Epidermal melanocyte (primary cell): ENCODE measurements around the gene MYH10.
"Not testable (repeated sequence)": the region's sequence is repeated elsewhere in the genome, so short reads cannot be mapped to it uniquely, and the experiment has no call there.

ENCODE experiments used
- DNase-seq: peaks from one replicate; pipeline ENCODE4 v3.0.0; 2011; ENCODE audit warnings: low spot score; ENCODE audit not compliant: insufficient read length

The MYH10 gene

DNA sequence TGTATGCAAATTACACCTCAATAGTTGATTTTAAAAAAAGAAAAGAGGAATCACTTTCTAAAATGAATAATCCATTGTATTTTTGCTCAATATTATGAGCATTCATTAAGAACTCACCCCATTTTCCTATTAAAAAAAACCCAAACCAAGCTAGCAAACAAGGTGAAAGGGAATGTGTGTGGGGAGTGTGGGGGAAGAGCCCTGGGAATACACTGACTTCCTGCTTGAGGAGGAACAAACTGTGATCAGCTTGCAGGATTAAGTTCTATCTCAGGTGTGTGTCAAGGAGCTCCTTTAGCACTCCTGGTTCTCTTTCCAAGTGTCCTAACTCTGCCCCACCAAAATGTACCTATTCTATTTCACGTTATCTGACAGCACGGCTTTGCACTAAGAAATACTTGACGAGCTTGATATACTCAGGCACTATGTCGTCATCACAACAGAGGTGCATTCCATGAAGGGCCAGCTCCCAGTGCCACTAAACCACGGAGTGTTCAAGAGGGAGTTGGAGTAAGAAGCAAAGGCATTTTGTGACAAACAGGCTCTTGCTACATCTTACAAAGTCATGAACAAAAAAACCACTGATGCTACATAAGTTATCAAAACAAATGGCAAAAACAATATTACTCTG lies 73.2 kb downstream of the MYH10 start:
- no peak for DNase-seq

- no peak for DNase-seq
Observed at GRCh38 chr17:8556074-8556473, 74.5 kb downstream of the MYH10 start.

DNA sequence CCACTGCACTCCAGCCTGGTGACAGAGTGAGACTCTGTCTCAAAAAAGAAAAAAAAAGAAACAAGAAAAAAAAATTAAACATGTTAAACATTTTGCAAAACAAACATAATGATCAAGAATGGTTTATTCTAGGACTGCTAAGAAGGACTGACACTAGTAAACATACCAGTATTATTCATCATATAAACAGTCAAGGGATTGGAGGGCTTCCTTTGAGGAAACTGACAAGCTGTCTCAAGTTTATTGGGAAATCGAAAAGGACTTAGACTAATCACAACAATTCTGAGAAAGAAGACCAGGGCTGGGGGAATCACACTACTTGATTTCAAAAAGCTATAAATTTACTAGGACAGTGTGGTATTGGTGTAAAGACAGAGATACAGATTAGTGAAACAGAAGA lies 75.5 kb downstream of the MYH10 start:
- DNase-seq: no peak

GRCh38 chr17:8552577-8553320 lies 77.8 kb downstream of the MYH10 start:
- no peak for DNase-seq

GRCh38 chr17:8542599-8543502 lies 87.7 kb downstream of the MYH10 start:
- no peak for DNase-seq

- DNase-seq: not testable (repeated sequence)
Observed at GRCh38 chr17:8539976-8540375, 90.5 kb downstream of the MYH10 start.

- no peak for DNase-seq
Observed at GRCh38 chr17:8537734-8538133, 92.8 kb downstream of the MYH10 start.

DNA sequence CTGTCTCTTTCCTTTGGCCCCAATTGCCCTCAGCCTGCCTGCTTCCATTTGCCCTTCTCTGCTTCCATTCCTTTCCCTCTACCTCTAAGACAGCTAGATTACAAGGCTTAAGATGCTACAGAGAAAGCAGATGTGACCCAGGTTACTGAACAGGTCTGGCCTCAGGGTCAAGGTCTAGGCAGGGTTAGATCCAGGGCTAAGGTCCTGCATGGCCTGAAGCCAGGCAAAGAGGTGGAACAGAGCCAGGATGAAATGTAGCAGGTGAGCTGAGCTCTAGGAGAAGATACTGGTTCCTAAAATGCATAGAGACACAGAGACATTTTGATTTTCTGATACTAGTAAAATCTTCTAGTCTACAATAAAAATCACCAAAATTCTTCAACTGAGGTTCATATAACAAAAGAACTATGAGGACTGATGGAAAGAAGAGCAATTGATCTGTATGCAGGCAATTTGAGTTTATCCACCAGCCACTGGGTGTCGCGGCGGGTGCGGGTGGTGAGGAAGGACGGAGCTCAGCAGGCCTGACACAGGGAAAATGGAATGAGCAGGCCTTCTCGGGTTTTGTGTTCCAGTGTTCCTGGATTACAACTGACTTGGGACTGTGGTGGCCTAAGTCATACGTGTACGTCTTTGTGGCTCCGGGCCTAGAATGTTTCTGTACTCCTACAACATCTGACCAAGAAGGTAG lies 95.9 kb downstream of the MYH10 start:
- no peak for DNase-seq

GRCh38 chr17:8532021-8532420 lies 98.5 kb downstream of the MYH10 start:
- no peak for DNase-seq

GRCh38 chr17:8522577-8522976 lies 107.9 kb downstream of the MYH10 start:
- DNase-seq: no peak

- DNase-seq: no peak
Observed at GRCh38 chr17:8520981-8521380, 109.5 kb downstream of the MYH10 start.

DNA sequence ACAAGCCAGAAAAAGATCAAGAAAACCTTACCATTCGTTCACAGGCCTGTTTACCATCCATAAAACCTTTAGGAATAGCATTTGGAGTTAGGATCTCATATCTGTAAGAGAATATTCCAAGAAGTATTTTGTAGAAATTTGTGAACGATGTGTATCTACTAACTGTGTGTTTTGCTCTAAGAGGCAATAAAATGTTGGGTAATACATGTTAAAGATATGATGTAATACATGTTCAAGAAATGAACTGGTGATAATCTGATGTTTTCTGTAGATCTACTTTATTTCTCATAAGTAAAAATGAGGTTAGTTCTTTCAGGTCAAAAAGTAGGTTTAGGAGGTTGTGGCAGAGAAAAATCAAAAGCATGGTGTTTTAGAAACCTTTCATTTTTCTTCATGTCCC lies 111.7 kb downstream of the MYH10 start:
- DNase-seq: no peak

DNA sequence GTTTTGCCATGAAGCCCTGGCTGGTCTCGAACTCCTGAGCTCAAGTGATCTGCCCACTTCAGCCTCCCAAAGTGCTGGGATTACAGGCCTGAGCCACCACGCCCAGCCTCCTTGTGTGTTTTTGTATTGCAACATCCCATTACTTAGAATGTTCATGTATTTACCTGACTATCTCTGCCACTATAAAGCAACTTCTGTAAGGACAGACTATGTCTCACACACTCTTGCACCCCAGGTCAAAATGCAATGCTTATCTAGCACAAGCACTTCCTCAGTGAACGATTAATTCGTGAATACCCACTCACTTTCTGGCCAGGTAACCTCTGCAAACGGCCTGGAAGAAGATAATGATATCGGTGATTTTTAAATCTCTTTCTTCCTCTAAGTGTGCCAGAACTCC lies 112.2 kb downstream of the MYH10 start:
- DNase-seq: no peak

GRCh38 chr17:8514801-8515200 lies 115.7 kb downstream of the MYH10 start:
- DNase-seq: no peak

GRCh38 chr17:8506145-8506544 lies 124.4 kb downstream of the MYH10 start:
- DNase-seq: no peak

GRCh38 chr17:8504460-8505207 lies 125.9 kb downstream of the MYH10 start:
- DNase-seq: no peak

DNA sequence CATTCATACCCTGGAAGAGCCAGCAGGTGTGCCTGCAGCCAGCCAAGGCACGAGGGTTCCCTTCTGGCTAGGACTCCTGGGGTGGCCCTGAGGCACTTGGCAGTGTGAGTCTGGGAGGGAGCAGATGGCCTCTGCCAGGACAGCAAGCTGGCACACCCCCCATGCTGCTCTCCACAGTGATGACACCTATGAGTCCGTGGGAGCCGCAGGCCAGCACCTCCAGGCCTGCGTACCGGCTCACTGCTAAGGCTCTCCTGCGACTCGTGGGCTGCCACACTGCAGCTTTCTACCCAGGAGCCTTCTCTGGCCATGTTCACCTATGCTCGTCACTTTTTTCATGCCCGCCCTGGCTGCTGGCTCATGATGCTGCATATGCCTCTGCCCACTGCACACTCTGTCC lies 126.7 kb downstream of the MYH10 start:
- no peak for DNase-seq

DNA sequence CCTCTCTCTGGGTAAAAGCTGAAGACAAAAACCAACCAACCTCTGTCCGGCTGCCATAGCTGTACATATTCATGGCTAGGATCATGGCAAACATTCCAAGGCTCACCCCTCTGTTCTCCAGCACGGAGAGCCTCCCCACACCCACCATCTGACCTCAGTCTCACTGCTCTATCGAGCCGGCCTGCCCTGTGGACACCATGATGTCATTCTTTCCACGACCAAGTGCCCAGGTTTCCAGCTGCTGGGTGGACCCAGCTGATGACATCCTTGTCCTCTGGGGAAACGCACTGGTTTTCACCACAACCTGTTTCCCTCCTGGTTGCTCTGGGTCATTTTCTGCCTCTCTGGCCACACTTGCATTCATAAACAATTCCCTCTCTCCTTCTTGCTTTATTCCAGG lies 127.2 kb downstream of the MYH10 start:
- no peak for DNase-seq

- no peak for DNase-seq
Observed at GRCh38 chr17:8502126-8502525, 128.4 kb downstream of the MYH10 start.

DNA sequence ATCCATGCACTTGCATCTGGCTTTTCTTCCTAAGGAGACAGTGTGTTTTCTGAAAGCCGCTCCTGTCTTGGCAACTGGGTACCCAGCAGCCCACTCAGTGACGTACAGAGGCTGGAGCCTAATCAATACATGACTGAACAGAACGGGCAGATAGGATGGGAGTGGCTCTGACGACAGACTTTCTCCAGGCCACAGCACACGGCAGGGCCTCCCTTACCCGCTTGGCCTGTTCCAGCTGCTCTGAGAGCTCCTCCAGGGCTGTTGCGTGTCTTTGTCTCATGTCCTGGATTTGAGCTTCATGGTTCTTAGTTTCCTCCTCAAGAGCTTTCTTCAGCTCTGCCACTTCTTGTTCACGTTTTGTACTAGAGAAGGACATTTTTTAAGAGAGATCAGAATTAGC lies 129.9 kb downstream of the MYH10 start:
- no peak for DNase-seq

DNA sequence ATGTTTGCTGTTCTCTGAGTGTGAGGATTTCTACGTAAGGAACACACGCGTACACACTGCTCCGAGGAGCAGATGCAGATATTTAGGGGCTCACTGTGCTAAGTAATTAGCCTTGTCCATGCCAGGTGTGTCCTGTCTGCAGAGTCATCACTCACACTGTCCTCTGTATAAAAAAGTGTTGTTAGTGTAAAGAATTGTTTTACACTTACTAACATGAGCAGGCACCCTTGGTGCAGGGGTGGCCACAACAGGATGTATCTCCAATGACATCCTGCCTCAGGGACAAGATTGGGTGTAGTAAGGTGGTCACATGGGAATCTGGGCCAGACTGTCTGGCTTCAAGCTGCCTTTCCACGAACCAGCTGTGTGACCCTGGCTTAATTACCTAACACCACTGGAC lies 130.9 kb downstream of the MYH10 start:
- DNase-seq: no peak
